ENCODE data around the gene AQP1.

AQP1 gene

DNA sequence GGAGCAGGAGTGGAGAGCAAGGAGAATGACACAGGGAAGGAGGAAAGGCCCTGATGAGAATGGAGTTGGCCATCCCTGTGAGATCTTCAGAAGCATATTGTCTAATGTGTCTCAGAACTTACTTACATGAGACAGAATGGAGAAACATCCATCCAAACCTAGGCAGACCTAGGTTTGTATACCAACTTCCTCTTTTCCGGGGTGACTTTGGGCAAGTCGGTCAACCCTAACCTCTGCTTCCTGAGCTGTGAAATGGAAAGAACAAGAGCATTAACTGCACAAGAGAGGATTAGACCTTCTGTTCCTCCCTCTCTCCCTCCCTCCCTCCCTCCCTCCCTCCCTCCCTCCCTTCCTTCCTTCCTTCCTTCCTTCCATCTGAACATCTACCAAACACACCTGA lies 56.6 kb downstream of the AQP1 start:
- no peak overlapping the region for H3K4me3 ChIP-seq (ENCODE audit: low read depth, low read length)
- DNase-seq (ENCODE audit: low read depth): no peak
- in situ Hi-C loops (cut with HindIII; ENCODE audit: low sequenced_read_pairs): loop anchor here (25.0 kb wide), 1 partner anchor 94 kb away; the partner anchor contains the start of gene ADCYAP1R1
- TF ChIP-seq, protein P1, sequence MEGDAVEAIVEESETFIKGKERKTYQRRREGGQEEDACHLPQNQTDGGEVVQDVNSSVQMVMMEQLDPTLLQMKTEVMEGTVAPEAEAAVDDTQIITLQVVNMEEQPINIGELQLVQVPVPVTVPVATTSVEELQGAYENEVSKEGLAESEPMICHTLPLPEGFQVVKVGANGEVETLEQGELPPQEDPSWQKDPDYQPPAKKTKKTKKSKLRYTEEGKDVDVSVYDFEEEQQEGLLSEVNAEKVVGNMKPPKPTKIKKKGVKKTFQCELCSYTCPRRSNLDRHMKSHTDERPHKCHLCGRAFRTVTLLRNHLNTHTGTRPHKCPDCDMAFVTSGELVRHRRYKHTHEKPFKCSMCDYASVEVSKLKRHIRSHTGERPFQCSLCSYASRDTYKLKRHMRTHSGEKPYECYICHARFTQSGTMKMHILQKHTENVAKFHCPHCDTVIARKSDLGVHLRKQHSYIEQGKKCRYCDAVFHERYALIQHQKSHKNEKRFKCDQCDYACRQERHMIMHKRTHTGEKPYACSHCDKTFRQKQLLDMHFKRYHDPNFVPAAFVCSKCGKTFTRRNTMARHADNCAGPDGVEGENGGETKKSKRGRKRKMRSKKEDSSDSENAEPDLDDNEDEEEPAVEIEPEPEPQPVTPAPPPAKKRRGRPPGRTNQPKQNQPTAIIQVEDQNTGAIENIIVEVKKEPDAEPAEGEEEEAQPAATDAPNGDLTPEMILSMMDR (IDR thresholded peaks at IDR 0.05; ENCODE audit: low read depth, low read length, missing control alignments): no peak

DNA sequence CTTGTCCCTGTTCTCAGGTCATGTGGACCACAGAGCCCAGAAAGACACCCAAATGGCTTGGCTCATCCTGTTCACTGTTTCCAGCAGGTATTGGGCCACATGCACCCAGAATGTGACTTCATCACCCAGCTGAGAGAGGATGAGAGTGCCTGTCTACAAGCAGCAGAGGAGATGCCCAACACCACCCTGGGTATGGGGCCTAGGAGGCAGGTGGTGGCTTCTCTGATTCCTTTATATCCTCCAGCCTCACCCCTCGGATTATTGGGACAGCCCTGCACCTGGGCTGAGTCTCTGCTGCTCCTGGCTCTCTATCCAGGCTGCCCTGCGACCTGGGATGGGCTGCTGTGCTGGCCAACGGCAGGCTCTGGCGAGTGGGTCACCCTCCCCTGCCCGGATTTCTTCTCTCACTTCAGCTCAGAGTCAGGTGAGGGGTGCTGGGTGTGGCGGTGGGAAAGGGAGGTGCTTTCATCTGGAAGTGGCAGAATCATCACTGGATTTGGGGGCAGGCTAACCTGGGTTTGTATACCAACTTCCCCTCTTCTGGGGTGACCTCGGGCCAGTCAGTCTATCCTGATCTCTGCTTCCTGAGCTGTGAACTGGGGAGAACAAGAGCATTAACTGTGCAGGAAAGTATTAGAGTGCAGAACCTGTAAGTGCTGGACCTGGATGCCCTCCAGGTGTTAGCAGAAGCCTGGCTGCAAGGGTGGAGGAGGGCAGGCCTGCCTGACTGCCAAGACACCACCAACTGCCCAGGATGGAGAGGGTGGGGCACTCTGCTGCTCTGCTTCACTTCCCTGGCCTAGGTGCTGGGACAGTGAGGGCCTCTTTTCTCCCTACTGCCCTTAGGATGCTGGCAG lies 57.3 kb downstream of the AQP1 start:
- TF ChIP-seq, protein P1 (IDR thresholded peaks at IDR 0.05; ENCODE audit: low read depth, low read length, missing control alignments): no peak
- in situ Hi-C loops (cut with HindIII; ENCODE audit: low sequenced_read_pairs): loop anchor here (25.0 kb wide), 1 partner anchor 93 kb away; the partner anchor contains the start of gene ADCYAP1R1
- H3K4me3 ChIP-seq (ENCODE audit: low read depth, low read length): no peak overlapping the region
- no peak for DNase-seq (ENCODE audit: low read depth)

DNA sequence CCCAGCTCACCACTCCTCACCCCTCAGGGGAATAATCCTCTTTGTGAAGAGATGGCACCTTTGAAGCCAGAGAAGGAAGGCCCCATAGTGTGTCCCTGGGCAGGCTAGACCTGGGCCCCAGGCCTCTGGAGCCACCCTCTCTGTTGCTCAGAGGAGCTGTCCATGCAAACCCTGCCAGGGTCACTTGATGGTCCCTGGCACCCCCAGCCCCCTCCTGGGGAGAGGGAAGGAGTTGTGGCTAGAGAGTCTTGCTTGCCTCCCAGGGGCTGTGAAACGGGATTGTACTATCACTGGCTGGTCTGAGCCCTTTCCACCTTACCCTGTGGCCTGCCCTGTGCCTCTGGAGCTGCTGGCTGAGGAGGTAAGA lies 57.9 kb downstream of the AQP1 start:
- in situ Hi-C loops (cut with HindIII; ENCODE audit: low sequenced_read_pairs): loop anchor here (25.0 kb wide), 1 partner anchor 93 kb away; the partner anchor contains the start of gene ADCYAP1R1
- TF ChIP-seq, protein P1 (IDR thresholded peaks at IDR 0.05; ENCODE audit: low read depth, low read length, missing control alignments): no peak
- H3K4me3 ChIP-seq (ENCODE audit: low read depth, low read length): no peak overlapping the region
- no peak for DNase-seq (ENCODE audit: low read depth)

DNA sequence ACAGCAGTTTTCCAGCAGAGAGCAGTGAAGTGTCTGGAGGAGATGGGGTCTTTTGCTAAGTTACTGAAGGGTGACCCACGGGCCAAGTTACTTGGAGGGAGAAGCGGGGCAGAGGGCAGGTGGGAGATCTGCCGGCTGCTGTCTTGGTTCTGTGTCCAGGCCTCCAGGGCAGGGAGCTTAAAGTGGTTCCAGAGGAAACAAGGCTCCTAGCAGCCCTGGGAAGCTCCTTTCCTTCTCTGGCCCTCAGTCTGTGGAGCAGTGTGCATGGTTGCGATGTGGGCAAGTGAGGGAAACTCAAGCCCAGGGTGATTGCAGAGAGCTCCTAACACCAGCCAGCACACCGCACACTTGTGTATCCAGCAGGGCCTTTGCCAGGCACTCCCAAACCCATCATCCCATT lies 58.4 kb downstream of the AQP1 start:
- TF ChIP-seq, protein P1 (IDR thresholded peaks at IDR 0.05; ENCODE audit: low read depth, low read length, missing control alignments): no peak

DNA sequence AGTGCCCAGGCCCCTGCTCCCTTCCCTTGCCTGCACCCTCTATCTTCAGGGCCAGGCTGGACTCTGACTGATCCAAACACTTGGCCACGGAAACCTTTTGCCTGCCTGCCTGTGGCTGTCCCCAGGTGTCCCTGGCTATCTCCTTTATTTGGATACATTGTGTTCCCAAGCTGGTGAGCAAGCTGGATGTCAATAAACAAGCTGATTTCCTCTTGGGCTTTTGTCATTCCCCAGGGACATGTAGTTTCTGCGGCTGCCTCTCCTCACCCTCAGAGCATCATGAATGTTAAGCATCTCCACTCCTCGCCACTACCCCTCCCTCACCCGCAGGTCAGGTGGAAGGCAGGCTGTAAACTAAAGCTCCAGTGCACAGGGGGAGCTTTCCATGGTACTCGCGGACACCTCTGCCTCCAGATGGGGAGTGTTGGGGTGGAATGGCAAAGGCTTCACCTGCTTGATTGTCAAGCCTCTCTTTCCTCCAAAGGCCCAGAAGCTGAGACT lies 59.0 kb downstream of the AQP1 start:
- H3K4me3 ChIP-seq (ENCODE audit: low read depth, low read length): no peak overlapping the region
- TF ChIP-seq, protein P1 (IDR thresholded peaks at IDR 0.05; ENCODE audit: low read depth, low read length, missing control alignments): no peak
- in situ Hi-C loops (cut with HindIII; ENCODE audit: low sequenced_read_pairs): loop anchor here (25.0 kb wide), 1 partner anchor 92 kb away; the partner anchor contains the start of gene ADCYAP1R1
- no peak for DNase-seq (ENCODE audit: low read depth)

More for the DNA sequence above, 58.4 kb downstream of the AQP1 start:
- in situ Hi-C loops (cut with HindIII; ENCODE audit: low sequenced_read_pairs): loop anchor here (25.0 kb wide), 1 partner anchor 92 kb away; the partner anchor contains the start of gene ADCYAP1R1
- no peak overlapping the region for H3K4me3 ChIP-seq (ENCODE audit: low read depth, low read length)
- DNase-seq (ENCODE audit: low read depth): no peak

DNA sequence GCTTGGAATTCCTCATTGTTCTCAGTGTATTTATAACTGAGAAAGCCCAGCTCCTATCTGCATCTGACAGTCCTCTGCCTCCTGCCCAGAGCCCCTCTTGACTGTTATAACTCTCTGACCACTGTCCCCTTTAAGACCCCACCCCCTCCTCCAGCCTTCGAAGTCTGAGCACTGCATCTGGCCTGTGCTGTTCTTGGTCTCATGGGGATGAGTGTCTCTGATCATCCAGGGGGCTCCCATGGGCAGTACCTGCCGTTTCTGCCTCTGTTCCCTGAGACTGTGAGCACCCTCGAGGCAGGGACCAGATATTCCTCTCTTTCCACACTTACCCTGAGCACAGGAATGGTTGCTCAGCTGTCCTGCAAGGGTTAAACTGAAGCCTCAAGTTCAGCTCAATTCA lies 59.8 kb downstream of the AQP1 start:
- TF ChIP-seq, protein P1 (IDR thresholded peaks at IDR 0.05; ENCODE audit: low read depth, low read length, missing control alignments): no peak
- in situ Hi-C loops (cut with HindIII; ENCODE audit: low sequenced_read_pairs): loop anchor here (25.0 kb wide), 1 partner anchor 91 kb away; the partner anchor contains the start of gene ADCYAP1R1

More for the DNA sequence above, 59.8 kb downstream of the AQP1 start:
- H3K4me3 ChIP-seq (ENCODE audit: low read depth, low read length): no peak overlapping the region
- DNase-seq (ENCODE audit: low read depth): no peak
